H1 (cell line): ENCODE results near the gene VN1R2. TPM values are rescaled to one million over a fixed set of nuclear protein-coding genes. Genes with fewer than 3 reads are reported as not detected.

Experiments
- BACH1 ChIP-seq: IDR thresholded peaks from 2 replicates; pipeline ENCODE4 v1.6.1; 2012; ENCODE audit warnings: low read length, improper control_type of control experiment
- KDM5A ChIP-seq: fragments of 200-600 bp; IDR thresholded peaks from 2 replicates; pipeline ENCODE4 v1.7.1; 2012; ENCODE audit warnings: mild to moderate bottlenecking, low read length, inconsistent platforms, mixed read lengths
- NRF1 ChIP-seq: IDR thresholded peaks from 2 replicates; pipeline ENCODE4 v1.6.1; 2011; ENCODE audit warnings: mild to moderate bottlenecking, low read depth, low read length, improper control_type of control experiment
- SP2 ChIP-seq: IDR thresholded peaks from 2 replicates; pipeline ENCODE4 v1.6.1; 2012; ENCODE audit warnings: mild to moderate bottlenecking, low read length, inconsistent platforms
- TBP ChIP-seq: IDR thresholded peaks from 2 replicates; pipeline ENCODE4 v1.6.1; 2011; ENCODE audit warnings: low read depth, low read length, improper control_type of control experiment
- polyA plus RNA-seq, 7 experiments: library from polyadenylated mRNA; depleted of rRNA in 3 of 7; stranded (reverse) in 5 of 7; unstranded in 2 of 7; fragments of >200 nt in 5 of 7; fragments of 200-250 nt in 2 of 7; gene quantifications; 1 replicate in 5 of 7; 2 replicates in 1 of 7; 4 replicates in 1 of 7; pipeline versions ENCODE4 v1.2.1 to v1.2.3, GENCODE V29; 2011 to 2013; ENCODE audit warnings: missing spikeins in 2 of 7, mixed read lengths in 2 of 7
- total RNA-seq: library from RNA; stranded (reverse); fragmentation: NEBNext Ultra II Directional; extraction: Animal tissue kit (Norgen Biotek cat#: 25700); gene quantifications from 2 replicates; pipeline ENCODE4 v1.2.1, GENCODE V29; 2021
- TF ChIP-seq, protein P1 (sequence below): fragments of 300-600 bp; sonication (generic); IDR thresholded peaks from 2 replicates; pipeline ENCODE4 v1.7.1; 2012; ENCODE audit warnings: low read length, moderate library complexity, mild to moderate bottlenecking, inconsistent platforms; ENCODE audit not compliant: insufficient replicate concordance
- TF ChIP-seq, protein P2 (sequence below), 3 experiments: IDR thresholded peaks; 1 replicate in 2 of 3; 2 replicates in 1 of 3; pipeline versions ENCODE4 v1.5.1 to v1.6.1; 2011; ENCODE audit warnings: low read length in 3 of 3, mild to moderate bottlenecking in 3 of 3, inconsistent platforms in 2 of 3, low read depth in 1 of 3, moderate library complexity in 1 of 3; ENCODE audit not compliant: insufficient read depth in 1 of 3; ENCODE audit errors: control extremely low read depth in 1 of 3

Gene VN1R2
- total and polyA plus RNA-seq, 2 of the 8 experiments (the other 6 are each of a cell fraction or from before 2014, with no cell fraction given): not detected

DNA sequence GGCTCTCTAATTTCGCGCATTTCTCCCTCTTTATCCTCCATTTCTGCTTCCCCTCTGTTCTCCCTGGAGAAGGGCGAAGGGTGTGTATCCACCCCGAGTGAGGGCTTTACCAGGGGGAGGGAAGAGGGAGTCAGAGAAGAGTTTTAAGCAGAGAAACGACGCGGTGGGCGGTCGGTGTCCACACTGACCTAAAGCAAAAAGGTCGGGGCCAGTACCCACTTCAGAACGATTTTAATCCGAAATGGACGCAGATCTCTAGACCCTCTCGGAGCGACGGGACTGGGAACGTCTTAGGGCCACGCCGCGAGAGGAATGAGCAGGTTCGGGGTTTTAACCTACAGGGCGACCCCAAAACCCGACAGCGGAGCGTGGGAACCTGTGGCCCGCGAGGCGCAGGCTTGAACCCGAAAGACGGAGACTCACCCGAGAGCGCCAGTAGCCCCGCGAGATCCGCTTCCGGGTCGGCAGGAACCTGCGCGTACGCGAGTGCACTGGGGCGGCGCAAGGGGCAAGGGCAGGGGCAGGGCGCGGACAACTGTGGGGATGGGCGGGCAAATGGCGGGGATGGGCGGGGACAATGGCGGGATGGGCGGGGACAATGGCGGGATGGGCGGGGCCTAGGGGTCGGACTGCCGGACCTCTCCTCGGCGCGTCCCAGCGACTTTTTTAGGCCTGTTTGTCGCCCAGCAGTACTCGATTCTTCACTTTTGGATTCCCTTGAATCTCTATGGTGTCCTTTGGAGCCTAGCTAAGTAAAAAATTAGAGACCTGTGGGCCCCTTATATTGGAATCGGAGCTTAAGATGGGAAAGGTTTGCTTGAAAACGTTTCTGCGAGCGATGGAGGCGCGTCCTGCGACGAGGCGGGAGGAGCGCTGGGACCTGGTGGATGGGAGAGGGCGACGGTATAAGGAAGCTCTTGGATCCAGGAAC, 3.4 kb upstream of the VN1R2 start, which contains the start of gene ZNF677 (continued):
- TF ChIP-seq, protein P1, sequence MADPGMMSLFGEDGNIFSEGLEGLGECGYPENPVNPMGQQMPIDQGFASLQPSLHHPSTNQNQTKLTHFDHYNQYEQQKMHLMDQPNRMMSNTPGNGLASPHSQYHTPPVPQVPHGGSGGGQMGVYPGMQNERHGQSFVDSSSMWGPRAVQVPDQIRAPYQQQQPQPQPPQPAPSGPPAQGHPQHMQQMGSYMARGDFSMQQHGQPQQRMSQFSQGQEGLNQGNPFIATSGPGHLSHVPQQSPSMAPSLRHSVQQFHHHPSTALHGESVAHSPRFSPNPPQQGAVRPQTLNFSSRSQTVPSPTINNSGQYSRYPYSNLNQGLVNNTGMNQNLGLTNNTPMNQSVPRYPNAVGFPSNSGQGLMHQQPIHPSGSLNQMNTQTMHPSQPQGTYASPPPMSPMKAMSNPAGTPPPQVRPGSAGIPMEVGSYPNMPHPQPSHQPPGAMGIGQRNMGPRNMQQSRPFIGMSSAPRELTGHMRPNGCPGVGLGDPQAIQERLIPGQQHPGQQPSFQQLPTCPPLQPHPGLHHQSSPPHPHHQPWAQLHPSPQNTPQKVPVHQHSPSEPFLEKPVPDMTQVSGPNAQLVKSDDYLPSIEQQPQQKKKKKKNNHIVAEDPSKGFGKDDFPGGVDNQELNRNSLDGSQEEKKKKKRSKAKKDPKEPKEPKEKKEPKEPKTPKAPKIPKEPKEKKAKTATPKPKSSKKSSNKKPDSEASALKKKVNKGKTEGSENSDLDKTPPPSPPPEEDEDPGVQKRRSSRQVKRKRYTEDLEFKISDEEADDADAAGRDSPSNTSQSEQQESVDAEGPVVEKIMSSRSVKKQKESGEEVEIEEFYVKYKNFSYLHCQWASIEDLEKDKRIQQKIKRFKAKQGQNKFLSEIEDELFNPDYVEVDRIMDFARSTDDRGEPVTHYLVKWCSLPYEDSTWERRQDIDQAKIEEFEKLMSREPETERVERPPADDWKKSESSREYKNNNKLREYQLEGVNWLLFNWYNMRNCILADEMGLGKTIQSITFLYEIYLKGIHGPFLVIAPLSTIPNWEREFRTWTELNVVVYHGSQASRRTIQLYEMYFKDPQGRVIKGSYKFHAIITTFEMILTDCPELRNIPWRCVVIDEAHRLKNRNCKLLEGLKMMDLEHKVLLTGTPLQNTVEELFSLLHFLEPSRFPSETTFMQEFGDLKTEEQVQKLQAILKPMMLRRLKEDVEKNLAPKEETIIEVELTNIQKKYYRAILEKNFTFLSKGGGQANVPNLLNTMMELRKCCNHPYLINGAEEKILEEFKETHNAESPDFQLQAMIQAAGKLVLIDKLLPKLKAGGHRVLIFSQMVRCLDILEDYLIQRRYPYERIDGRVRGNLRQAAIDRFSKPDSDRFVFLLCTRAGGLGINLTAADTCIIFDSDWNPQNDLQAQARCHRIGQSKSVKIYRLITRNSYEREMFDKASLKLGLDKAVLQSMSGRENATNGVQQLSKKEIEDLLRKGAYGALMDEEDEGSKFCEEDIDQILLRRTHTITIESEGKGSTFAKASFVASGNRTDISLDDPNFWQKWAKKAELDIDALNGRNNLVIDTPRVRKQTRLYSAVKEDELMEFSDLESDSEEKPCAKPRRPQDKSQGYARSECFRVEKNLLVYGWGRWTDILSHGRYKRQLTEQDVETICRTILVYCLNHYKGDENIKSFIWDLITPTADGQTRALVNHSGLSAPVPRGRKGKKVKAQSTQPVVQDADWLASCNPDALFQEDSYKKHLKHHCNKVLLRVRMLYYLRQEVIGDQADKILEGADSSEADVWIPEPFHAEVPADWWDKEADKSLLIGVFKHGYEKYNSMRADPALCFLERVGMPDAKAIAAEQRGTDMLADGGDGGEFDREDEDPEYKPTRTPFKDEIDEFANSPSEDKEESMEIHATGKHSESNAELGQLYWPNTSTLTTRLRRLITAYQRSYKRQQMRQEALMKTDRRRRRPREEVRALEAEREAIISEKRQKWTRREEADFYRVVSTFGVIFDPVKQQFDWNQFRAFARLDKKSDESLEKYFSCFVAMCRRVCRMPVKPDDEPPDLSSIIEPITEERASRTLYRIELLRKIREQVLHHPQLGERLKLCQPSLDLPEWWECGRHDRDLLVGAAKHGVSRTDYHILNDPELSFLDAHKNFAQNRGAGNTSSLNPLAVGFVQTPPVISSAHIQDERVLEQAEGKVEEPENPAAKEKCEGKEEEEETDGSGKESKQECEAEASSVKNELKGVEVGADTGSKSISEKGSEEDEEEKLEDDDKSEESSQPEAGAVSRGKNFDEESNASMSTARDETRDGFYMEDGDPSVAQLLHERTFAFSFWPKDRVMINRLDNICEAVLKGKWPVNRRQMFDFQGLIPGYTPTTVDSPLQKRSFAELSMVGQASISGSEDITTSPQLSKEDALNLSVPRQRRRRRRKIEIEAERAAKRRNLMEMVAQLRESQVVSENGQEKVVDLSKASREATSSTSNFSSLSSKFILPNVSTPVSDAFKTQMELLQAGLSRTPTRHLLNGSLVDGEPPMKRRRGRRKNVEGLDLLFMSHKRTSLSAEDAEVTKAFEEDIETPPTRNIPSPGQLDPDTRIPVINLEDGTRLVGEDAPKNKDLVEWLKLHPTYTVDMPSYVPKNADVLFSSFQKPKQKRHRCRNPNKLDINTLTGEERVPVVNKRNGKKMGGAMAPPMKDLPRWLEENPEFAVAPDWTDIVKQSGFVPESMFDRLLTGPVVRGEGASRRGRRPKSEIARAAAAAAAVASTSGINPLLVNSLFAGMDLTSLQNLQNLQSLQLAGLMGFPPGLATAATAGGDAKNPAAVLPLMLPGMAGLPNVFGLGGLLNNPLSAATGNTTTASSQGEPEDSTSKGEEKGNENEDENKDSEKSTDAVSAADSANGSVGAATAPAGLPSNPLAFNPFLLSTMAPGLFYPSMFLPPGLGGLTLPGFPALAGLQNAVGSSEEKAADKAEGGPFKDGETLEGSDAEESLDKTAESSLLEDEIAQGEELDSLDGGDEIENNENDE: no peak
- TF ChIP-seq, protein P2, sequence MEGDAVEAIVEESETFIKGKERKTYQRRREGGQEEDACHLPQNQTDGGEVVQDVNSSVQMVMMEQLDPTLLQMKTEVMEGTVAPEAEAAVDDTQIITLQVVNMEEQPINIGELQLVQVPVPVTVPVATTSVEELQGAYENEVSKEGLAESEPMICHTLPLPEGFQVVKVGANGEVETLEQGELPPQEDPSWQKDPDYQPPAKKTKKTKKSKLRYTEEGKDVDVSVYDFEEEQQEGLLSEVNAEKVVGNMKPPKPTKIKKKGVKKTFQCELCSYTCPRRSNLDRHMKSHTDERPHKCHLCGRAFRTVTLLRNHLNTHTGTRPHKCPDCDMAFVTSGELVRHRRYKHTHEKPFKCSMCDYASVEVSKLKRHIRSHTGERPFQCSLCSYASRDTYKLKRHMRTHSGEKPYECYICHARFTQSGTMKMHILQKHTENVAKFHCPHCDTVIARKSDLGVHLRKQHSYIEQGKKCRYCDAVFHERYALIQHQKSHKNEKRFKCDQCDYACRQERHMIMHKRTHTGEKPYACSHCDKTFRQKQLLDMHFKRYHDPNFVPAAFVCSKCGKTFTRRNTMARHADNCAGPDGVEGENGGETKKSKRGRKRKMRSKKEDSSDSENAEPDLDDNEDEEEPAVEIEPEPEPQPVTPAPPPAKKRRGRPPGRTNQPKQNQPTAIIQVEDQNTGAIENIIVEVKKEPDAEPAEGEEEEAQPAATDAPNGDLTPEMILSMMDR (IDR thresholded peaks at IDR 0.05; ENCODE audit: control extremely low read depth in 1 of 3, insufficient read depth in 1 of 3, low read depth in 1 of 3, low read length in 3 of 3): no peak
- TF ChIP-seq SP2: no peak
- peak; percentile 63 for TF ChIP-seq TBP
- TF ChIP-seq KDM5A: peak; percentile 28; the same call in 1 of the 2 replicates
- peak; percentile 21; the same call in 1 of the 2 replicates for TF ChIP-seq NRF1
- TF ChIP-seq BACH1: peak; percentile 91
